GM12865 (cell line): ENCODE measurements around the gene VAMP8.

Experiments
- DNase-seq: peaks from one replicate; pipeline ENCODE4 v3.0.0; 2010; ENCODE audit warnings: low read depth
- H3K4me3 ChIP-seq: 2 replicates; pipeline ENCODE4 v1.5.1; 2011; ENCODE audit warnings: mild to moderate bottlenecking, low read depth, low read length, control low read depth
- TF ChIP-seq, protein P1 (sequence below): IDR thresholded peaks from 2 replicates; pipeline ENCODE4 v1.5.1; 2011; ENCODE audit warnings: low read length, control low read depth, low read depth, inconsistent platforms; ENCODE audit not compliant: insufficient read depth; ENCODE audit errors: missing control alignments

Gene VAMP8

DNA sequence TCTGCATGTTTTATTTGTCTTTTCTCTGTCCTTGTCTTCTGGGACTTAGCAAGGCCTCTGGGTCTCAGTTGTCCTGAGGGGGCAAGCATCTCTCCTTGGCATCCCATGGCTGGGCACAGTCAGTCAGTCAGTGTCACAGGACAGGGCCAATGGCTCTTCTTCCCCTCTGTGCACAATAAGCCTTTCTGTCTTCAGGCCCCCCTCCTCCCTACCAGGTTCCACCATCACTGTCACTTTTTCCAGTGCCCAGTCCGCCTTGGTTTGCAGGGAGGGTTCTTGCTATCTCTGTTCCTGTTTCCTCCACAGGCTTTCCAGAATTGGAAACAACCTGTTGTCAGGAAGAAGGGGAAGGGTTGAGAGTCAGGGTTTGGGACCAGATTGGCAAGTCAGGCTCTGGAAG, 5.1 kb downstream of the VAMP8 start:
- H3K4me3 ChIP-seq, result no peak overlapping the region
- TF ChIP-seq, protein P1, sequence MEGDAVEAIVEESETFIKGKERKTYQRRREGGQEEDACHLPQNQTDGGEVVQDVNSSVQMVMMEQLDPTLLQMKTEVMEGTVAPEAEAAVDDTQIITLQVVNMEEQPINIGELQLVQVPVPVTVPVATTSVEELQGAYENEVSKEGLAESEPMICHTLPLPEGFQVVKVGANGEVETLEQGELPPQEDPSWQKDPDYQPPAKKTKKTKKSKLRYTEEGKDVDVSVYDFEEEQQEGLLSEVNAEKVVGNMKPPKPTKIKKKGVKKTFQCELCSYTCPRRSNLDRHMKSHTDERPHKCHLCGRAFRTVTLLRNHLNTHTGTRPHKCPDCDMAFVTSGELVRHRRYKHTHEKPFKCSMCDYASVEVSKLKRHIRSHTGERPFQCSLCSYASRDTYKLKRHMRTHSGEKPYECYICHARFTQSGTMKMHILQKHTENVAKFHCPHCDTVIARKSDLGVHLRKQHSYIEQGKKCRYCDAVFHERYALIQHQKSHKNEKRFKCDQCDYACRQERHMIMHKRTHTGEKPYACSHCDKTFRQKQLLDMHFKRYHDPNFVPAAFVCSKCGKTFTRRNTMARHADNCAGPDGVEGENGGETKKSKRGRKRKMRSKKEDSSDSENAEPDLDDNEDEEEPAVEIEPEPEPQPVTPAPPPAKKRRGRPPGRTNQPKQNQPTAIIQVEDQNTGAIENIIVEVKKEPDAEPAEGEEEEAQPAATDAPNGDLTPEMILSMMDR, result no peak
- no peak for DNase-seq

DNA sequence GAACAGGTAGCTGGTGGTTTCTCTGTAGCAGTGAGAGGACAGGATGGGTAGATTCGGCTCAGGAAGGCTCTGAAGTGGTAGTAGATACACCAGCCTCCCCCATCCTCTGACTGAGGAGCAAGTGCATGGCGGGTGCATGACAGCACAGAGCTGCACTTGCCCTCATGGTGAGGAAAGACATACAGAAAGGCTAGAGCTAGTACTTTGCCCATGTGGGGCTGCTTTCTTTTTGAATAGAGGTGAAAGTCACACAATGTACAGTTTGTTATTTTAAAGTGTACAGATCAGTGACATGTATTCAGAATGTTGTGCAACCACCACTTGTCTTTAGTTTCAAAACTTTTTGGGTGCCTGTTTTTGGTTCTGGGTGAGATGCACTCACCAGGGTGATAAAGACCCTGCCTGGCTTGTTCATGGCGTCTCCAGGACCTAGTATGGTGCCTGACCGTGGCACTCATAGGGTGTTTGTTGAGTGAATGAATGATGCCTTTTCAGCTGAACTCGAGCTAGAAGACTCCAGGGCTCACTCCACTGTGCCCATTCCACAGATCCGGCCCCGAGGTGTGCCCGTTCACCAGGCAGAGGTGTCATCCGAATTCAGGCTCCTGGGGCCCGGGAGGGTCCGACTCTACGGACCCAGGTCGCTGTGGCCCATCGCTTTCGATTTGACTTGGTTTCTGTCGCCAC, 6.4 kb downstream of the VAMP8 start:
- H3K4me3 ChIP-seq, result peak overlapping the region; percentile 60
- DNase-seq, result peak; percentile 74

DNA sequence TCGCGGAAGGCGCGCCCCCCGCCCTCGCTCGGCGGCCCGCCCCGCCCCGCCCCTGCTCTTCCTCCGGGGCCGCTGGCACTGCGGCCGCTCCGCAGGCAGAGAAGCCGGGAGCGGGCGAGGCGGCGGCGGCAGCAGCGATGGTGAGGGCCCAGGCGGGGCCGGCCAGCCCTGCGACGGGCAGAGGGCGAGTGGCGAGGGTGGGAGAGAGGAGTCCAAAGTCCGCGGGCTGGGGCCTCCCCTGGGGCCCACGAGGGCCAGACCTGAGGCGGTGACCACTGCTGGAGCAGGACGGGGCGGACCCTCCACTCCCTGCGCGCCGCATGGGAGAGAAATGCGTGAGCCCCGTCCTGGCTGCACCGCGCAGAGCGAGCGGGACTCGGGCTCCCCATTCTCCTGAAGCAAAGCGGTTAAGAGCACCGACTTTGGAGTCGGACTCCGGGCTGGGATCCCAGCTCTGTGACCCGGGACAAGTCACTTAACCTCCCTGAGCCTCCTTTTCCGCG, 7.0 kb downstream of the VAMP8 start, which contains the start of gene VAMP5:
TSS of gene VAMP5 (plus strand) at position 78 of the 503 bp plus-strand sequence. CDS start at position 138, 60 bp downstream.
- DNase-seq, result no peak

More for the DNA sequence above, 6.4 kb downstream of the VAMP8 start:
- TF ChIP-seq, protein P1, result no peak

DNA sequence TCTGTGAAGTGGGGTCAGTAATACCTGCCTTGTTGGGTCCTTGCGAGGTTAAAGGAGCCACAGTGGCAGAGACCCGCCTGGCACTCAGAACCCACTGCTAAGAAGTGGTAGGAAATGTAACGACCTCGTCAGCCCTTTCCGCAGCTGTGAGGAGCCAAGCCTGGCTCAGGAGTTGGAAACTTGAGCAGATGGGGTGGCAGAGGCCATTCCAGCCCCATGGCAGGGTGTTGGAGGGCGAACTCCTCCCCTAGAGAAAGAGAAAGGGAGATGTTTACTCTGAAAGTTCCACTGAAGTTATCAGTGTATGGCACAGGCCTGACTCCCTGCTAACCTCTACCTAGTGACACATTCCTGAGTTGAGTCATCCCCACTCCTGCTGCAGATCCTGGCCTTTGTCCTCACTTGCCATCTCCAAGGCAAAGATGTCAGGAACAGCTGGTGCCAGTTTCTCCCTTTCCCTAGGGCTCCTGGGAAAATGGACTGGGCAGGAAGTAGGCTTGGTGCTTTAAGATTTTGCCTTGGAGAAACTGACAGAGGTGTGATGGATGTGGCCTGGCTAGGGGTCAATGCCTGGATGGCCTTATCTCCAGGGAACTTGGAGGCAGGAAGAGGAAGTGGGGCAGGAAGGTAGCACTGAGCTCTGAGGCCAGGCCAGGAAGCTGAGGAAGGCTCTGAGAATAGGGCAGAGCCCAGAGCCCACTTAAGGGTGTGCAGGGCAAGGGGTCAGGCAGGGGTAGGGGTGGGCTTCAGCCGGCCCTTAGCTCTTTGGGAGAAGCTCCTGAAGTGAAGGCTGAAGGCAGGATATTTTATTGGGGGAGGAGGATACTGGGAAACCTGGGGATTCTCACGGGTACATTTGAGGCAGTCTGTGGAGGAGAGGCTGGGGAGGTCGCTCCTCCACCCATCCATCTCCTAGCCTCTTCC, 7.7 kb downstream of the VAMP8 start:
- H3K4me3 ChIP-seq, result peak overlapping the region; percentile 60
- DNase-seq, result peak; percentile 50
- TF ChIP-seq, protein P1, result no peak

More for the DNA sequence above, 7.0 kb downstream of the VAMP8 start, which contains the start of gene VAMP5:
- TF ChIP-seq, protein P1, result no peak
- H3K4me3 ChIP-seq, result peak within 1 kb of the TSS; percentile 60

DNA sequence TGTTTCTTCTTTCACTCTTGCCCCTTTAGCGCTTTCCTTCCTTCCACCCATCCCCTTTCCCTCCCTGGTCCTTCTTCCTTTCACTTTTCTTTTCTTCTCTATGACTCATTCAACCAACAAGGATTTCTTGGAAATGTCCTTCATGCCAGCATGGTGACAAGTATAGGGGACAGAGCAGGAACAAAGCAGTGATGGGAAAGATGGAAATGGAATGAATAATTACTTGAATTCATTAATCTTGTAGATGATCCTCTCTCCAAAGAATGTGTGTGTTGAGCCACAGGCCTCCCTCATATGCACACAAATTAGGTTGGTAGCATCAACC, 8.4 kb downstream of the VAMP8 start:
- peak overlapping the region; percentile 60 for H3K4me3 ChIP-seq
- DNase-seq, result no peak
- TF ChIP-seq, protein P1, result no peak

DNA sequence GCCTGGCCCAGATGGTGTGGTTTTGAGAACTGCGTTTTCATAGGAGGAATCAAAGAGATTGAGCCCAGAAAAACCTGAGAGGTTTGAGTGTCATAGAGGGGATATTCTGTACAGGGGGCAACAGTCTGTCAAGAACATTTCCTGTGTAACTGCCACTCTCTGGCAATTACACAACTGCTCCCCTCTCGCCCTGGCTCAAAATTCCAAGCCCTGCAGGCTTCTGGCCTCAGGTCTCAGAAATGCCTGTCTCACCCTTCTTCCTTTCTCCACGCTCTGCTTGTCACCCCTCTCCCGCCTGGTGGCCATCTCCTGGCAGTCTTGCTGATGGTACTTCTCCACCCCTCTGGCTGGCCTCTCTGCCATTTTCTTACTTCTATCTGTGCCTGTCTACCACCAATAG, 10.8 kb downstream of the VAMP8 start:
- no peak for DNase-seq
- no peak overlapping the region for H3K4me3 ChIP-seq
- TF ChIP-seq, protein P1, result no peak
